Dermis blood vessel endothelial cell (primary cell): ENCODE results near the gene EFCAB6. TPM values are rescaled to one million over a fixed set of nuclear protein-coding genes. Genes with fewer than 3 reads are reported as not detected.

Experiments
- DNase-seq: peaks from one replicate; pipeline ENCODE4 v3.0.0; 2010
- total RNA-seq: library from RNA; depleted of rRNA; stranded (reverse); fragments of >200 nt; gene quantifications from 2 replicates; pipeline ENCODE4 v1.2.3, GENCODE V29; 2014

EFCAB6 gene
- total RNA-seq, 1 donor from 2014 or later = under 0.01 TPM

DNA sequence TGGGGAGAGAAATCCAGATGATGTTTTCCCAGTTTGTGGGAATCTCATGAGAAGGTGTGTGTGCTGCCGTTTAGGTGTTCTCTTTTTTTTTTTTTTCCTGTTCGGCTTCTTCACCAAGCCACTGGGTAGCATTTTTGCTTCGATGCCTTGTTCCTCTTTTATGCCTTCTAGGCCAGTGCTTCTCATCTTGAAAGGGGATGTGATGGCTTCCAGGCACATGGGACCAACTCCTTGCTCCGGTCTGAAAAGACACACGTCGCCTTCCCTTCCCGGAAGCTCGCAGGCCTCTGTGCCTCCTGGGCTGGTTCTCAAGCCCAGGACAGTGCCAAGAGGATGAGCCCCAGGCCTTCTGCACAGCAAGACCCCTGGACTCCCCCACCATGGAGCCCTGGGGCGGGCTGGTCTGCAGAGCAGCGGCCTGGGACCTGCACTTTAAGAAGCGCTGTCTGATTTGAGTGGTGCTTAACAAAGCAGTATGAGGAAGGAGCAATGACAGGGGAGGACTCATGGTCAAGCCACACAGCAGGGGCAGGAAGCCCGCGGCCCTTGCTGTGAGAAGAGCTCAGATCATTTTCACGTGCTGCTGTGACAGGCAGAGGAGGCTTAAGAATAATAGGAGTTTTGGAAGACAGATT is 241.5 kb downstream of the EFCAB6 start:
- no peak for DNase-seq

GRCh38 chr22:43569111-43569510 is 243.0 kb downstream of the EFCAB6 start:
- no peak for DNase-seq

DNA sequence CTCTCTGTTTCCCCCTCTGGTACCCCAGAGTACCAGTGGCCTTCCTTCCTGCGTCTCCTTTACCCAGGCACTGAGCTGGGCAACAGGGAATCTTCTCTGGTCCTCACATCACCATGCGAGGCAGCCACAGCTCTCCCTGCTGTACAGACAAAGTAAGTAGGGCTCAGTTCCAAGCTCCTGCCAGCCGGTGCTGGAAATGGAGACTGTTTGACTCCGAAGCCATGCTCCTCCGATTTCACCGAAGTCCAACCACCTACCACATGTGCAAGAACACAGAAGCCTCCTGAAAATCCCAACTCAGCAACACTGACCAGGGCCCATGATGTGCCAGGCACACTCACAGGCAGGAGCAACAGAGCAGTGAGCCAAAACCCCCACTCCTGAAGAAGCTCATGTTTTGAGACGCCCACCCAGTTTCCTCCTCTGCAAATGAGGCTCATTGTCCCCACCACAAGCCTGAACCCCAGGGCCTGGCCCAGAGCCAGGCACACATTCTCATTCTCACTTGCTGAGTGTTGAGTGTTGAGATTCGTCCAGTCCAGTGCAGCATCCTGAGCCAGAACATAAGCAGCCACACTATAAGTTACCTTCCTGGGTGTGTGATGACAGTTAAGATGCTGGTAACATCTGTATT is 244.3 kb downstream of the EFCAB6 start:
- DNase-seq = no peak

DNA sequence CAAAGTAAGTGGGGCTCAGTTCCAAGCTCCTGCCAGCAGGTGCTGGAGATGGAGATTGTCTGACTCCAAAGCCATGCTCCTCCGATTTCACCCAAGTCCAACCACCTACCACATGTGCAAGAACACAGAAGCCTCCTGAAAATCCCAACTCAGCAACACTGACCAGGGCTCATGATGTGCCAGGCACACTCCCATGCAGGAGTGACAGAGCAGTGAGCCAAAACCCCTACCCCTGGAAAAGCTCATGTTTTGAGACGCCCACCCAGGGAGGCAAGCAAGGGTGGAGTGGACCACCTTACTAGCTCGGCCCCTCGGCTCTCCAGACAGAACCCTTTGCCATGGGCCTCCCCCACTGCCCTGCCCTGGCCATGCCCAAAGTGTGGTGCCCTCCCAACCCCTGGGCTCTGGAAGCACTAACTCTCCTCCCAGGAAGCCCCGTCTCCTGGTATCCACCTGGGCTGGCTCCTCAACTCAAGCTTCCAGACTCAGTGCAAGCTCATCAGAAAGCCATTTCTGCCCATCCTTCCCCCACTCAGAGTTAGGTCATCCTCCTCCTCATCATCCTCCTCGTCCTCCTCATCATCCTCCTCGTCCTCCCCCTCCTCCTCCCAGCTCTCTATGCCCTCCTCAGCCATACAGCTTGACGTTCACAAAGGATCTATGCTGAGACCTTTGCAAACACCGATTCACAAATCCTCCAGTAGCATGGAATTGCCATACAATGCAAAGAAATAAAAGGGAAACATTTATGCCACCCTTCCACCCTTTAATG is 245.4 kb downstream of the EFCAB6 start:
- DNase-seq = no peak

DNA sequence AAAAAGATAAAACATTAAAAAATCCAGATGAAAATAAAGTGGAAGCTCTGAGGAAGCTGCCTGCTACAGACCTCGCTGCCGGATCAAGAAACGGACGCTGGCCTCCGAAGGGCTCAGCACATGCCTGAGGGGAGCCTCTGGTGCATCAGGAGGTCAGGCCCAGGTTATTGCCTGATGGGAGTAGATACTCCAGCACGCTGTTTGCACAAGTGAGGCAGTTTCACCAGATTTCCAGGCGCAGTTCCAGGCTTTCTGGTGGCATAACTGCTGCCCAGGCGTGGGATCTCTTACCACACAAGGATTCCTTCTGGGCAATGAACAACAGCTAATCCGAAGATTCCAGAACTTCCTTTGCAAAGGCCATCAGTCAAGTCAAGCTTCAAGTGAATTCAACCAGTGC is 246.1 kb downstream of the EFCAB6 start:
- DNase-seq = no peak

GRCh38 chr22:43564859-43565258 is 247.2 kb downstream of the EFCAB6 start:
- no peak for DNase-seq

GRCh38 chr22:43563571-43563970 is 248.5 kb downstream of the EFCAB6 start:
- no peak for DNase-seq

DNA sequence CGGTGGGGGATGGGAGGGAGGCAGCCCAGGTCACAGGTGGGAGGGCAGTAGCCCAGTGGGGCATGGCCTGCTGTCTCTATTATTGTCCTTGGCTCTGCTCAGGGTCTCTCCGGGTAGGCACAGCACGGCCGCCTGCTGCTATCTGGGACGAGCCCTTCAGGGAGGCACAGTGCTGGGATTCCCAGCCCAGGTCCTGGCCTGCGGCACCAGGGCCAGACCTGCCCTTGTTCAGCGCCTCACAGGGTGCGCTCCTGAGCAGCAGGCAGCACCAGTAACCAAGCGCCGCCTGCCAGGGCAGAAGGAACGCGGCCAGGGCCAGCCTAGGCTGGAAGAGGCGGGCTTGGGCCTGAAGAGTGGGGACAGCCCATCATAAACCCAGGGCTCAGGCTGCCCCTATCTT is 249.3 kb downstream of the EFCAB6 start:
- DNase-seq = no peak

- no peak for DNase-seq
Measured at GRCh38 chr22:43561415-43562178, 250.5 kb downstream of the EFCAB6 start.

GRCh38 chr22:43560651-43561050 is 251.5 kb downstream of the EFCAB6 start:
- DNase-seq = no peak

- DNase-seq = no peak
Measured at GRCh38 chr22:43555561-43556515, 256.3 kb downstream of the EFCAB6 start.

GRCh38 chr22:43554694-43555365 is 257.3 kb downstream of the EFCAB6 start:
- no peak for DNase-seq

DNA sequence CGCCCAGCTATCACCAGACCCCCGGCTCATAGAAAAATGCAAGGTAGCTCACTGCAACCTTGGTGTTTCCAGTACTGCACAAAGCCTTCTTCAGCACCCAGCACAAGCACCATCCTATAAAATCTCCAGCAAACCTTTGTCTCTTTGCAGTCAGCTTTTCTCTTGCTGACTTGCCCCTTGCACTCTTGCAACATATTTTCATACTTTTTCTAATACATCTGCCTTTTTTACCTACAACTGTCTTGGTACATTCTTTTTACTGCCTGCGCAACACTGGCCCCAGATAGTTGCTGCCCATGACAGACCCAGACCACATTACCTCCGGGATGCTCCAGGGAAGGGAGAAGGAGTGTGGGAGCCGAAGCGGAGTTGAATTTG is 257.9 kb downstream of the EFCAB6 start:
- no peak for DNase-seq

- no peak for DNase-seq
Measured at GRCh38 chr22:43553451-43554258, 258.4 kb downstream of the EFCAB6 start.

GRCh38 chr22:43550672-43551071 is 261.4 kb downstream of the EFCAB6 start:
- DNase-seq = no peak

DNA sequence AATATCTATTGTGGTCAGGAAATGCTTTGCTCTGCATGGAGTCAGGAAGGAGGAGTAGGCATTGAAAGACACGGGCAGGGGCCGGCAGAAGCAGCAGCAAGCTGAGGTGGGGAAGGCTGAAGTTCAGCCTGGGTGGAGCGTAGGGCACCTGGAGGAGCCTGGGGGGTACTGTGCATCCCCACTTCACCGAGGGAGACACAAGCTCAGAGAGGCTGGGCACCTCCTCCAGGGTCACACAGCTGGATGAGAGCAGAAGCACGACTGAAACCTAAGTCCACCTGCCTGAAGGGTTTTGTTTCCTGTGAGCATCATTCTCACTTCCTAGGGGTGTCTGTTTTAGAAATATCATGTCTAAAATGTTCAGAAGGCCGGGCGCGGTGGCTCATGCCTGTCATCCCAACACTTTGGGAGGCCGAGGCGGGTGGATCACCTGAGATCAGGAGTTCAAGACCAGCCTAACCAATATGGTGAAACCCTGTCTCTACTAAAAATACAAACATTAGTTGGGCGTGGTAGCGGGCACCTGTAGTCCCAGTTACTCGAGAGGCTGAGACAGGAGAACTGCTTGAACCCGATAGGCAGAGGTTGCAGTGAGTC is 262.0 kb downstream of the EFCAB6 start:
- no peak for DNase-seq

GRCh38 chr22:43546186-43546585 is 265.9 kb downstream of the EFCAB6 start:
- no peak for DNase-seq

GRCh38 chr22:43544289-43544673 is 267.8 kb downstream of the EFCAB6 start:
- no peak for DNase-seq

DNA sequence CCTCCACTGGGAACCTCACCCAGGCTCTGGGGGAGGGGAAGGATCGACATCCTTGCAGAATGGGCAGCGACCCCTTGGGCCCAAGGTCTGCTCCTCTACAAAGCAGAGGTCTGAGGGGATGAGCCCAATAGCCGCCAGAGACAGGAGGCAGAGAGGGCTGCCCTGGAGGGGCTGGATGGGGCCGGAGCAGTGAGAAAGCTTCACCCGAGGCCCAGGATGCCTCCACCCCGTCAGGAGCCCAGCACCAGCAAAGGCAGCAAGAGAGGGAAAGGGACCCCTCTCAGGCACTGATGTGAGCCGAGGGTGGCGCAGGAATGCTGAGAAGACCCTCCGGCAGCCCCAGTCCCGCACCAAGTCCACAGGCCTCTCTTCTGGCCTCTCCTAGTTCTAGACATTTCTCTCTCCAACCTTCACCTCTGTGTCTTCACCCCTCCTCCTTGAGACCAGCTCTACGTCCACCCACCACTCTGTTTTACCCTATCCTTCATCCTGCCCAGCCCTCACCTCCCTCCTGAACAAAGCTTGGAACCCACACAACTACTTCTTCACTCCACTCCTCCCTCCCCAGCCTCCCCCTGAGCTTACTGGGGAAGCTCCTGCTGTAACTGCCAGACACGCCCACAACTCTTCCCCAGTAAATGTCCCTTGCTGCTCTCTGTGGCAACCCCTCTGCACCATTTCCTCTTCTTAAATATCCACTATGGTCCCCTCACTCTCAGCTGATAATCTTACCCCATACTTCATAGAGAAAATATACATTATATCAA is 268.4 kb downstream of the EFCAB6 start:
- DNase-seq = no peak
